ENCODE measurements around the gene NALCN. TPM values are rescaled to one million over a fixed set of nuclear protein-coding genes. Genes with fewer than 3 reads are reported as not detected.

Gene NALCN
- total RNA-seq, 2 donors from 2014 or later: 0.11 TPM; not detected in 1

- Histone ChIP-seq H3K9ac (ENCODE audit: extremely low read depth, low read length, poor library complexity, severe bottlenecking) (no peak overlapping the region), H3K27me3 (ENCODE audit: control insufficient read depth, insufficient read depth, low read length, poor library complexity, severe bottlenecking) (no peaks in the 10 kb centered on the region), H3K4me3 (ENCODE audit: low read length) (no peak overlapping the region), H3K27ac (ENCODE audit: low read depth, low read length) (no peak overlapping the region), H3K36me3 (ENCODE audit: control insufficient read depth, insufficient read depth, low read length) (no peaks in the 10 kb centered on the region), H3K9me3 (ENCODE audit: control insufficient read depth, low read length) (no peaks in the 10 kb centered on the region), H3K4me1 (ENCODE audit: control insufficient read depth, insufficient read depth, low read length) (no peaks in the 10 kb centered on the region)
- Mint-ChIP-seq H3K9me3 (no peaks in the 10 kb centered on the region), H3K4me3 (no peak overlapping the region), H3K27ac (no peak overlapping the region), H3K36me3 (ENCODE audit: low read depth) (no peaks in the 10 kb centered on the region), H3K27me3 (ENCODE audit: insufficient read depth) (no peaks in the 10 kb centered on the region), H3K4me1 (no peaks in the 10 kb centered on the region)
- WGBS, 2 experiments (ENCODE audit: insufficient coverage in 1 of 2, insufficient read length in 1 of 2): 94 to 100% methylated on average over 1 to 3 of the region's 3 CpGs
- no peak for DNase-seq
- no peak for TF ChIP-seq CTCF (conservative IDR thresholded peaks at IDR 0.05)
These were observed 8.8 kb upstream of the NALCN start for GRCh38 chr13:101425156-101425471.

DNA sequence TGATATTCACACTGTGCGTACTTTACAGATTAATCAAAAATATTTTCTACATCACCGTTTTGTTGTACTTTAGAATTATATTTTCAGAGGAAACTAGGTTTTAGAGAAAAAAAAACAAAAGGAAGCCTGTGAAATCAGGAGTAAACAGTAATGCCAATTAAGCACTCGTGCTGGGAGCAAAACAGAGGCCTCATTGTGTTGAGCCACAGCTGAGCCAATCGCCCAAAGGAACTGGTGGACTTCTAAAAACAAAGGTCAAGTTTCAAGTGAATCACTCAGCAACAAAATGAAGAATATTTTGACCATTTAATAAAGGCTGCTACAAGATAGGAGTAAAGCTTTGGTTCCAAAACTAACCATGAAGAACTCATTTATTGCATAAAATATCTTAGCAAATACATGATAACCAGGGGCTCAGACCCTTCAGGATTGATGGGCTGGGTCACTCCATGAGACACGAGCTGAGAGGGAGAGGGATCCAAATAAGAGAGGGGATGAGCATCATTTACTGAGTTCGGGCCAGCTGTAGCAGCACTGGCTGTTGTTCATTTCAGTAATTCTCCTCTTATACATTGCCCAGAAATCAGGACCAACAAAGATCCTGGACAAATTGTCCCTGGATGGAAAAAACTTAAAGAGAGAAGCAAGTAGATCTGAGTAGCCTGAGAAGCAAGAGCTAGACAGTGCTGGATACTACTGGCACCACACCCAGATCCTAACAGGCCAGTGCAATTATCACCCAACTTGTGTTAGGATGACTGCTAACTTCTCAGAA, 8.3 kb upstream of the NALCN start:
- Mint-ChIP-seq H3K9me3 (no peaks in the 10 kb centered on the region), H3K4me1 (no peaks in the 10 kb centered on the region), H3K4me3 (no peak overlapping the region), H3K27me3 (ENCODE audit: insufficient read depth) (no peaks in the 10 kb centered on the region), H3K27ac (no peak overlapping the region), H3K36me3 (ENCODE audit: low read depth) (no peaks in the 10 kb centered on the region)
- TF ChIP-seq CTCF (conservative IDR thresholded peaks at IDR 0.05): no peak
- Histone ChIP-seq H3K9me3 (ENCODE audit: control insufficient read depth, low read length) (no peaks in the 10 kb centered on the region), H3K36me3 (ENCODE audit: control insufficient read depth, insufficient read depth, low read length) (no peaks in the 10 kb centered on the region), H3K9ac (ENCODE audit: extremely low read depth, low read length, poor library complexity, severe bottlenecking) (no peak overlapping the region), H3K27ac (ENCODE audit: low read depth, low read length) (no peak overlapping the region), H3K4me3 (ENCODE audit: low read length) (no peak overlapping the region), H3K27me3 (ENCODE audit: control insufficient read depth, insufficient read depth, low read length, poor library complexity, severe bottlenecking) (no peaks in the 10 kb centered on the region), H3K4me1 (ENCODE audit: control insufficient read depth, insufficient read depth, low read length) (no peaks in the 10 kb centered on the region)
- 80 to 85% methylated on average over 2 to 6 of the region's 6 CpGs for WGBS, 2 experiments (ENCODE audit: insufficient coverage in 1 of 2, insufficient read length in 1 of 2)
- DNase-seq: no peak

GRCh38 chr13:101423872-101424271, 7.6 kb upstream of the NALCN start:
- Mint-ChIP-seq H3K27ac (no peak overlapping the region), H3K9me3 (no peaks in the 10 kb centered on the region), H3K27me3 (ENCODE audit: insufficient read depth) (peaks cover 1% of the 10 kb centered on the region), H3K36me3 (ENCODE audit: low read depth) (no peaks in the 10 kb centered on the region), H3K4me1 (no peaks in the 10 kb centered on the region), H3K4me3 (no peak overlapping the region)
- Histone ChIP-seq H3K27ac (ENCODE audit: low read depth, low read length) (no peak overlapping the region), H3K27me3 (ENCODE audit: control insufficient read depth, insufficient read depth, low read length, poor library complexity, severe bottlenecking) (no peaks in the 10 kb centered on the region), H3K9me3 (ENCODE audit: control insufficient read depth, low read length) (no peaks in the 10 kb centered on the region), H3K4me3 (ENCODE audit: low read length) (no peak overlapping the region), H3K36me3 (ENCODE audit: control insufficient read depth, insufficient read depth, low read length) (no peaks in the 10 kb centered on the region), H3K4me1 (ENCODE audit: control insufficient read depth, insufficient read depth, low read length) (no peaks in the 10 kb centered on the region), H3K9ac (ENCODE audit: extremely low read depth, low read length, poor library complexity, severe bottlenecking) (no peak overlapping the region)
- DNase-seq: no peak
- TF ChIP-seq CTCF (conservative IDR thresholded peaks at IDR 0.05): no peak
- 93 to 97% methylated on average over 2 of the region's 2 CpGs for WGBS, 2 experiments (ENCODE audit: insufficient coverage in 1 of 2, insufficient read length in 1 of 2)
